Progenitor cell of endocrine pancreas (in vitro differentiated cells): Measurements from ENCODE around the gene NISCH. TPM values are rescaled to one million over a fixed set of nuclear protein-coding genes. Genes with fewer than 3 reads are reported as not detected.

Experiments used
- DNase-seq: peaks from one replicate; pipeline ENCODE4 v3.0.0; 2021; ENCODE audit warnings: low spot score; ENCODE audit not compliant: unreplicated experiment
- H3K27ac Mint-ChIP-seq: 2 replicates; pipeline ENCODE4 v1.8.0; 2021; ENCODE audit warnings: mild to moderate bottlenecking, moderate library complexity, mixed read lengths
- H3K27me3 Mint-ChIP-seq: 2 replicates; pipeline ENCODE4 v1.8.0; 2021; ENCODE audit warnings: mixed read lengths
- H3K36me3 Mint-ChIP-seq: 2 replicates; pipeline ENCODE4 v1.8.0; 2022; ENCODE audit warnings: mixed read lengths; ENCODE audit not compliant: insufficient read depth
- H3K4me1 Mint-ChIP-seq: 2 replicates; pipeline ENCODE4 v1.8.0; 2021; ENCODE audit warnings: low read depth, mixed read lengths
- H3K4me3 Mint-ChIP-seq: 2 replicates; pipeline ENCODE4 v1.8.0; 2021; ENCODE audit warnings: low read depth, mild to moderate bottlenecking, moderate library complexity, mixed read lengths
- H3K9me3 Mint-ChIP-seq: 2 replicates; pipeline ENCODE4 v1.8.0; 2021; ENCODE audit warnings: low read depth, mixed read lengths
- total RNA-seq: library from RNA; stranded (reverse); gene quantifications from 2 replicates; pipeline ENCODE4 v1.2.1, GENCODE V29; 2021
- TF ChIP-seq, protein P1 (sequence below): fragments of 200-600 bp; sonication (generic); IDR thresholded peaks from one replicate; pipeline ENCODE4 v1.5.0; 2021; ENCODE audit warnings: antibody characterized with exemption, mild to moderate bottlenecking; ENCODE audit not compliant: unreplicated experiment

The NISCH gene
- total RNA-seq, 1 donor from 2014 or later = 214 TPM

DNA sequence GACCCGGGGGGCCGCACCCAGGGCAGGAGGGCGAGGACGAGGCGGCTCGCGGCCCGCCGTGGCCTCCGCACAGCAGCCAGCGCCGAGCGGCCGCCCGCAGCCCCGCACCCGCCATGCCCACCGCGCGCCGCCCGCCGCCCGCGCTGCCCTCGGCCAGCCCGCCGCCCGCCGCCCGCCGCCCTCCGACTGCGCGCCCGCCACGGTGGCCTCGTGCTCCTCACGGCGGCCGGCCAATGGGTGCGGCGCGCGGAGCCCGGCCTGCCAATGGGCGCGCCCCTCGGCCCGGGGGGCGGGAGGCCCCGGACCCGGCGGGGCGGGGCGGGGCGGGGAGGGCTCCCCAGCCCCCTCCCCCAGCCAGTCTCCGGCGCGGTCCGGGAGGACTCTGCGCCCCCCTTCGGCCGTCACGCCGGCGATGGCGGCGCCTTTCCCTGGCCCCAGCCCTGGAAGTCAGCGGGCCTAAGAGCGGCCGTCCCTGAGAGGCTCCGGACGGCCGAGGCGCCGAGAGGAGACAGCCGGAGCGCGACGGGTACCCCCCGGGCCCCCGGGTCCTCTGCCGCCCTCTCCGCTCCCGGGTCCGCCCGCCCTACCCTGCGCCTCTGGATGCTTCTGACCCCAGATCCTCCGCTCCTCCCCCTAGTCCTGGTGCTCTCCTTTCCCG is 78.3 kb downstream of the NISCH start, which contains the start of gene NT5DC2:
Gene NT5DC2 (minus strand): TSS at position 235 of the 658 bp plus-strand sequence. CDS start 120 bp downstream, at position 115.
- Mint-ChIP-seq H3K36me3 (peaks cover under 1% of the 10 kb centered on the region), H3K27me3 (no peaks in the 10 kb centered on the region), H3K9me3 (no peaks in the 10 kb centered on the region), H3K4me3 (peak within 1 kb of the TSS; percentile 82), H3K4me1 (peaks cover 36% of the 10 kb centered on the region), H3K27ac (peak within 1 kb of the TSS; percentile 91)
- TF ChIP-seq, protein P1, sequence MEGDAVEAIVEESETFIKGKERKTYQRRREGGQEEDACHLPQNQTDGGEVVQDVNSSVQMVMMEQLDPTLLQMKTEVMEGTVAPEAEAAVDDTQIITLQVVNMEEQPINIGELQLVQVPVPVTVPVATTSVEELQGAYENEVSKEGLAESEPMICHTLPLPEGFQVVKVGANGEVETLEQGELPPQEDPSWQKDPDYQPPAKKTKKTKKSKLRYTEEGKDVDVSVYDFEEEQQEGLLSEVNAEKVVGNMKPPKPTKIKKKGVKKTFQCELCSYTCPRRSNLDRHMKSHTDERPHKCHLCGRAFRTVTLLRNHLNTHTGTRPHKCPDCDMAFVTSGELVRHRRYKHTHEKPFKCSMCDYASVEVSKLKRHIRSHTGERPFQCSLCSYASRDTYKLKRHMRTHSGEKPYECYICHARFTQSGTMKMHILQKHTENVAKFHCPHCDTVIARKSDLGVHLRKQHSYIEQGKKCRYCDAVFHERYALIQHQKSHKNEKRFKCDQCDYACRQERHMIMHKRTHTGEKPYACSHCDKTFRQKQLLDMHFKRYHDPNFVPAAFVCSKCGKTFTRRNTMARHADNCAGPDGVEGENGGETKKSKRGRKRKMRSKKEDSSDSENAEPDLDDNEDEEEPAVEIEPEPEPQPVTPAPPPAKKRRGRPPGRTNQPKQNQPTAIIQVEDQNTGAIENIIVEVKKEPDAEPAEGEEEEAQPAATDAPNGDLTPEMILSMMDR = no peak
- peak; percentile 63 for DNase-seq

DNA sequence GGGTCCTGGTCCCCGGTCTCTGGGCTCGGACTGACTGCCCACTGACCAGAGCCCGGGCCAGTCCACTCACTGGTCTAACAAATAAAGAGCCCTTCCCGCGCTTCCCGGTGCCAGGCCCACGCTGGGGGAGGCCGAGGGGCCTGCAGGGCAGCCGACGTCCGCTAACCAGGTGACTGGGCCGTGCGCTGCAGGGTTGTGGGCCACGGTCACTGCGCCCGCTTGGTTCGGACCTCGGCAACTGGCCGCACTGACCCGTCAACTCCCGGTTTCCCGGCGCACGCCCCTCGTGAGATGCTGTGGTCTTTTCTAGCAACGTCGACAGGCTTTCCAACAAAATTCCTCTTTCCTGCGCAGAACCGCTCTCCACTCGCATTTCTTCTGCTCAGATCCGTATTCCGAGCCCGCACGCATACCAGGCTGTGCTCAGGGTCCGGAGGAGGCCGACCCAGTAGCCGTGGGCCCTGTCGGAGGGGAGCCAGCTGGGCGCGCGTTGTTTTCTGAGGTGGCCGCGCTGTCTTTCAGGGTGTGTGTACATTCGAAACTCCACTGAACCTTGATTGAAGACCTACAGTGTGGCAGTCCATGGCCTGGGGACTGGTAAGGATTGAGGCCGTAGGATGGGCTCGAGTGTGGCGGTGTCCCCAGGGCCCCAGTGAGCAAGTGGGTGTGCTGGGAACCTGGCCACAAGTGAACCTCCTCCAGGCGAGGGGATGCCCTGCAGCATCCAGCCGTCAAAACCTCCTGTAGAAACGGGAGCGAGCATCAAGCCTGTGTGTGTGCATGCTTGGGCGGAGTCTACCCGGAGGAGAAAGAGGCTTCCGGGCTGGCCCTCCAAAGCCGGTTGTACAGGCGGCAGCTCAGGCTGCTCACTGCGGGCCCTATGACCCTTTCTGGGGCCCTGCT is 79.1 kb downstream of the NISCH start:
- H3K4me1 Mint-ChIP-seq = peaks cover 42% of the 10 kb centered on the region
- H3K4me3 Mint-ChIP-seq = peak overlapping the region; percentile 82
- H3K27me3 Mint-ChIP-seq = no peaks in the 10 kb centered on the region
- peak overlapping the region; percentile 91 for H3K27ac Mint-ChIP-seq
- DNase-seq = no peak
- peaks cover 7% of the 10 kb centered on the region for H3K36me3 Mint-ChIP-seq
- TF ChIP-seq, protein P1 = no peak
- H3K9me3 Mint-ChIP-seq = no peaks in the 10 kb centered on the region

DNA sequence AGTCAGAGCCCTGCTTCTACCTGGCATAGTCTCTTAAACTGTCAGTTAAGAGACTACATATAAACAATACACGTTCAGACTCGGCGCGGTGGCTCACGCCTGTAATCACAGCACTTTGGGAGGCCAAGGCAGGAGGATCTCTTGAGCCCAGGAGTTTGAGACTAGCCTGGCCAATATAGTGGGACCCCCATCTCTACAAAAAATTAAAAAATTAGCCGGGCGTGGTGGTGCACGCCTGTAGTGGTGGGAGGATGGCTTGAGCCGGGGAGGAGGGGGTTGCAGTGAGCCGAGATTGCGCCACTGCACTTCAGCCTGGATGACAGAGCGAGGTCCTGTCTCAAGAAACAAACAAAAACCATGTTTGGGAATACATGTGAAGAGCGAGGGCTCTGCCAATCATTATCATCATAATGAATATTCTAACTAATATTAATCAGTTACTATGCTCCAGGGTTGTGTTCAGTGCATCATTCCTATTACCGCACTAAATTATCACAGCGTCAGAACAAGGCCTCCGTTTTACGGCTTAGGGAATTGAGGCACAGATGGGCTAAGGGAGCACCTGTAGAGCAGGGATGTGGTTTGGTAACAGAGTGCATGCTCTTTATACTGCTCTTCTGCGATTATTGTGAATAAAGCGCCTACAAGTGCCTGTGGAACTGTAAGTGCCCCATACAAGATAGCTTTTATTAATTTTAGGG is 80.2 kb downstream of the NISCH start:
- H3K9me3 Mint-ChIP-seq = no peaks in the 10 kb centered on the region
- H3K36me3 Mint-ChIP-seq = peaks cover 7% of the 10 kb centered on the region
- H3K4me3 Mint-ChIP-seq = peak overlapping the region; percentile 94
- peaks cover 41% of the 10 kb centered on the region for H3K4me1 Mint-ChIP-seq
- TF ChIP-seq, protein P1 = no peak
- H3K27me3 Mint-ChIP-seq = no peaks in the 10 kb centered on the region
- peak overlapping the region; percentile 37 for H3K27ac Mint-ChIP-seq
- no peak for DNase-seq

DNA sequence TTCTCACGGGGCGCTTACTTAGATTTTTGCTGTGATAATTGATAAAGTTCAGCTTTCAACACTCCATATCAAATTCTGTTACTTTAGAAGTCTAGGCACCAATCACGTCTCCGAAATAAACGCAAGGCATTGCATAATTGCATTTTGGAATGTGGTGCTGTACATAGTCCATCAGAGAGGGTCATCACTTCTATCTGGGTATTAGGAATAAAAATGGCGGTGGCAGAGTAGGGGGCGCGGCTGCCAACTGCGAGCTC is 80.6 kb downstream of the NISCH start:
- Mint-ChIP-seq H3K27me3 (no peaks in the 10 kb centered on the region), H3K27ac (peak overlapping the region; percentile 65), H3K4me1 (peaks cover 41% of the 10 kb centered on the region), H3K4me3 (peak overlapping the region; percentile 94), H3K9me3 (no peaks in the 10 kb centered on the region), H3K36me3 (peaks cover 7% of the 10 kb centered on the region)
- TF ChIP-seq, protein P1 = no peak
- DNase-seq = no peak
